H9 (cell line): ENCODE results near the gene UBE2B. TPM values are rescaled to one million over a fixed set of nuclear protein-coding genes. Genes with fewer than 3 reads are reported as not detected.
A peak's percentile ranks its signal among the peaks of the same experiment; 100 is the strongest.
"Not testable (repeated sequence)": the region's sequence is repeated elsewhere in the genome, so short reads cannot be mapped to it uniquely, and the experiment has no call there.

ENCODE experiments used
- DNase-seq: peaks from one replicate; pipeline ENCODE4 v3.0.0-alpha.2; 2017
- H2AFZ ChIP-seq: one replicate; pipeline ENCODE4 v1.6.1; 2013; ENCODE audit warnings: mild to moderate bottlenecking, low read length, control low read depth, moderate library complexity
- H2AK5ac ChIP-seq: 2 replicates; pipeline ENCODE4 v1.6.1; 2013; ENCODE audit warnings: low read length, control low read depth, mixed read lengths; ENCODE audit not compliant: insufficient read length
- H2BK120ac ChIP-seq: one replicate; pipeline ENCODE4 v1.6.1; 2013; ENCODE audit warnings: low read depth, mild to moderate bottlenecking, low read length, control low read depth, inconsistent platforms; ENCODE audit not compliant: poor library complexity, severe bottlenecking
- H2BK12ac ChIP-seq: 2 replicates; pipeline ENCODE4 v1.6.1; 2013; ENCODE audit warnings: low read length, control low read depth, mixed read lengths, low read depth; ENCODE audit not compliant: insufficient read length
- H2BK15ac ChIP-seq: 2 replicates; pipeline ENCODE4 v1.6.1; 2013; ENCODE audit warnings: low read depth, low read length, control low read depth
- H2BK20ac ChIP-seq: one replicate; pipeline ENCODE4 v1.6.1; 2013; ENCODE audit warnings: low read depth, mild to moderate bottlenecking, low read length, control low read depth, inconsistent platforms; ENCODE audit not compliant: poor library complexity, severe bottlenecking
- H2BK5ac ChIP-seq: 2 replicates; pipeline ENCODE4 v1.6.1; 2013; ENCODE audit warnings: low read length, control low read depth, mixed read lengths; ENCODE audit not compliant: insufficient read length
- H3K14ac ChIP-seq: 2 replicates; pipeline ENCODE4 v1.6.1; 2013; ENCODE audit warnings: low read length, control low read depth; ENCODE audit not compliant: insufficient read depth
- H3K18ac ChIP-seq: 2 replicates; pipeline ENCODE4 v1.6.1; 2013; ENCODE audit warnings: low read depth, mild to moderate bottlenecking, mixed read lengths, low read length, control low read depth; ENCODE audit not compliant: insufficient read length
- H3K23ac ChIP-seq: 2 replicates; pipeline ENCODE4 v1.6.1; 2013; ENCODE audit warnings: low read length, control low read depth, mixed read lengths, low read depth; ENCODE audit not compliant: insufficient read length
- H3K23me2 ChIP-seq: 2 replicates; pipeline ENCODE4 v1.6.1; 2013; ENCODE audit warnings: low read depth, mild to moderate bottlenecking, mixed read lengths, low read length, control low read depth; ENCODE audit not compliant: insufficient read length, poor library complexity, severe bottlenecking
- H3K27ac ChIP-seq: 2 replicates; pipeline ENCODE4 v1.5.1; 2013; ENCODE audit warnings: low read length, control low read depth, mixed read lengths, low read depth; ENCODE audit not compliant: insufficient read length
- H3K27me3 ChIP-seq: 2 replicates; pipeline ENCODE4 v1.6.1; 2013; ENCODE audit warnings: low read length, control low read depth, inconsistent platforms; ENCODE audit not compliant: insufficient read depth
- H3K4ac ChIP-seq: 2 replicates; pipeline ENCODE4 v1.6.1; 2013; ENCODE audit warnings: low read depth, mild to moderate bottlenecking, control low read depth, inconsistent platforms, low read length, moderate library complexity
- H3K4me1 ChIP-seq: 2 replicates; pipeline ENCODE4 v1.6.1; 2013; ENCODE audit warnings: low read length, control low read depth, inconsistent platforms; ENCODE audit not compliant: insufficient read depth
- H3K4me2 ChIP-seq: 2 replicates; pipeline ENCODE4 v1.6.1; 2013; ENCODE audit warnings: low read length, control low read depth, mixed read lengths; ENCODE audit not compliant: insufficient read length, insufficient read depth
- H3K56ac ChIP-seq: 2 replicates; pipeline ENCODE4 v1.6.1; 2013; ENCODE audit warnings: low read depth, mild to moderate bottlenecking, mixed read lengths, low read length, control low read depth; ENCODE audit not compliant: insufficient read length
- H3K79me1 ChIP-seq: 2 replicates; pipeline ENCODE4 v1.6.1; 2013; ENCODE audit warnings: low read depth, mild to moderate bottlenecking, moderate library complexity, low read length, control low read depth, inconsistent platforms; ENCODE audit not compliant: insufficient read depth, poor library complexity, severe bottlenecking
- H3K79me2 ChIP-seq: 2 replicates; pipeline ENCODE4 v1.6.1; 2013; ENCODE audit warnings: low read length, control low read depth, inconsistent platforms; ENCODE audit not compliant: insufficient read depth
- H3K9ac ChIP-seq: 2 replicates; pipeline ENCODE4 v1.6.1; 2013; ENCODE audit warnings: low read length, control low read depth, mixed read lengths; ENCODE audit not compliant: insufficient read length; ENCODE audit errors: extremely low read depth
- H3K9me3 ChIP-seq: one replicate; pipeline ENCODE4 v1.6.1; 2013; ENCODE audit warnings: low read depth, low read length, inconsistent platforms; ENCODE audit not compliant: control insufficient read depth
- H3T11ph ChIP-seq: one replicate; pipeline ENCODE4 v1.6.1; 2013; ENCODE audit warnings: mild to moderate bottlenecking, low read length, control low read depth, inconsistent platforms
- H4K20me1 ChIP-seq: one replicate; pipeline ENCODE4 v1.6.1; 2013; ENCODE audit not compliant: control insufficient read depth, insufficient read length, insufficient read depth
- H4K5ac ChIP-seq: 2 replicates; pipeline ENCODE4 v1.6.1; 2013; ENCODE audit warnings: low read depth, mild to moderate bottlenecking, mixed read lengths, low read length, control low read depth; ENCODE audit not compliant: insufficient read length
- H4K8ac ChIP-seq: replicated peaks from 2 replicates; pipeline ENCODE4 v1.6.1; 2013; ENCODE audit warnings: low read length, control low read depth, mixed read lengths, low read depth; ENCODE audit not compliant: insufficient read length
- H4K91ac ChIP-seq: 2 replicates; pipeline ENCODE4 v1.6.1; 2013; ENCODE audit warnings: low read depth, mild to moderate bottlenecking, moderate library complexity, mixed read lengths, low read length, control low read depth; ENCODE audit not compliant: insufficient read length
- H3K27ac Mint-ChIP-seq, 3 experiments: 2 replicates in 2 of 3; 3 replicates in 1 of 3; pipeline ENCODE4 v1.8.0; 2020 to 2021; ENCODE audit warnings: mixed read lengths in 3 of 3, mild to moderate bottlenecking in 1 of 3, moderate library complexity in 1 of 3
- H3K27me3 Mint-ChIP-seq: 2 replicates; pipeline ENCODE4 v1.8.0; 2021; ENCODE audit warnings: low read depth, mild to moderate bottlenecking, moderate library complexity, mixed read lengths
- H3K36me3 Mint-ChIP-seq, 3 experiments: 2 replicates in 2 of 3; 3 replicates in 1 of 3; pipeline ENCODE4 v1.8.0; 2020 to 2021; ENCODE audit warnings: low read depth in 3 of 3, mixed read lengths in 3 of 3; ENCODE audit not compliant: insufficient read depth in 1 of 3
- H3K4me1 Mint-ChIP-seq, 2 experiments: 2 replicates each; pipeline ENCODE4 v1.8.0; 2020; ENCODE audit warnings: mixed read lengths in 2 of 2
- H3K4me3 Mint-ChIP-seq, 2 experiments: 2 replicates in 1 of 2; 3 replicates in 1 of 2; pipeline ENCODE4 v1.8.0; 2020 to 2021; ENCODE audit warnings: mild to moderate bottlenecking in 2 of 2, mixed read lengths in 2 of 2, moderate library complexity in 1 of 2
- H3K9me3 Mint-ChIP-seq, 2 experiments: 2 replicates in 1 of 2; 3 replicates in 1 of 2; pipeline ENCODE4 v1.8.0; 2020; ENCODE audit warnings: mild to moderate bottlenecking in 2 of 2, mixed read lengths in 2 of 2, moderate library complexity in 1 of 2
- WGBS: extraction: QIAGEN DNeasy Blood & Tissue Kit; methylation state at CpG from one replicate; pipeline ENCODE4 v1.1.7; 2013; ENCODE audit warnings: missing lambda C conversion rate, low lambda C conversion rate, mixed read lengths; ENCODE audit not compliant: insufficient read length; ENCODE audit errors: extremely low coverage; 5-methylcytosine and 5-hydroxymethylcytosine counted together
- total RNA-seq: library from RNA; stranded (reverse); gene quantifications from 2 replicates; pipeline ENCODE4 v1.2.1, GENCODE V29; 2021
- TF ChIP-seq, protein P1 (sequence below): fragments of 200-600 bp; sonication (generic); conservative IDR thresholded peaks from 3 replicates; pipeline ENCODE4 v1.8.0; 2021; ENCODE audit warnings: antibody characterized with exemption, mild to moderate bottlenecking

UBE2B gene
- total RNA-seq, 1 experiment from 2014 or later = 50.3 TPM

DNA sequence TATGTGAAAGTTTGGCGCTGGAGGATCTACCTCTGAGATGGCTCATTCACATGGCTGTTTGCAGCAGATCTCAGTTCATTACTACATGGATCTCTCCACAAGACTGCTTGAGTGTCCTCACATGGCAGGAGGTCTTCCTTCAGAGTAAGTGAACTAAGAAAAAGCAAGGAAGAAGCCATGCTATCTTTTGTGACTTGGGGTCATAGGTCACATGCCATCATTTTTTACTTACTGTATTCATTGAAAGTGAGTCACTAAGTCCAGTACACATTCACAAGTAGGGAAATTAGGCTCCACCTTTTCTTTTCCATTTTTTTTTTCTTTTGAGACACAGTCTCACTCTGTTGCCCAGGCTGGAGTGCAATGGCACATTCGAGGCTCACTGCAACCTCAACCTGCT, 49.0 kb downstream of the UBE2B start:
- Histone ChIP-seq H2BK20ac (no peak overlapping the region), H2BK12ac (no peak overlapping the region), H4K20me1 (no peaks in the 10 kb centered on the region), H3K79me2 (no peaks in the 10 kb centered on the region), H2AFZ (no peak overlapping the region), H3T11ph (no peak overlapping the region), H3K23me2 (no peaks in the 10 kb centered on the region), H3K23ac (no peak overlapping the region), H3K4me2 (no peak overlapping the region), H3K79me1 (no peaks in the 10 kb centered on the region), H3K27me3 (no peaks in the 10 kb centered on the region), H3K56ac (no peak overlapping the region), H2AK5ac (no peak overlapping the region), H3K27ac (no peak overlapping the region), H3K9ac (no peak overlapping the region), H3K18ac (no peak overlapping the region), H4K5ac (no peak overlapping the region), H3K14ac (no peak overlapping the region), H4K91ac (no peak overlapping the region), H3K9me3 (no peaks in the 10 kb centered on the region), H2BK15ac (no peak overlapping the region), H3K4ac (no peak overlapping the region), H4K8ac (no peak overlapping the region), H2BK5ac (no peak overlapping the region), H2BK120ac (no peak overlapping the region), H3K4me1 (no peaks in the 10 kb centered on the region)
- peaks cover 2 to 9% of the 10 kb centered on the region in 2 experiments; a peak in 4 of 5 replicates for H3K9me3 Mint-ChIP-seq
- peaks cover 0 to 2% (median 0%) of the 10 kb centered on the region in 3 experiments; a peak in 3 of 7 replicates for H3K36me3 Mint-ChIP-seq
- TF ChIP-seq, protein P1, sequence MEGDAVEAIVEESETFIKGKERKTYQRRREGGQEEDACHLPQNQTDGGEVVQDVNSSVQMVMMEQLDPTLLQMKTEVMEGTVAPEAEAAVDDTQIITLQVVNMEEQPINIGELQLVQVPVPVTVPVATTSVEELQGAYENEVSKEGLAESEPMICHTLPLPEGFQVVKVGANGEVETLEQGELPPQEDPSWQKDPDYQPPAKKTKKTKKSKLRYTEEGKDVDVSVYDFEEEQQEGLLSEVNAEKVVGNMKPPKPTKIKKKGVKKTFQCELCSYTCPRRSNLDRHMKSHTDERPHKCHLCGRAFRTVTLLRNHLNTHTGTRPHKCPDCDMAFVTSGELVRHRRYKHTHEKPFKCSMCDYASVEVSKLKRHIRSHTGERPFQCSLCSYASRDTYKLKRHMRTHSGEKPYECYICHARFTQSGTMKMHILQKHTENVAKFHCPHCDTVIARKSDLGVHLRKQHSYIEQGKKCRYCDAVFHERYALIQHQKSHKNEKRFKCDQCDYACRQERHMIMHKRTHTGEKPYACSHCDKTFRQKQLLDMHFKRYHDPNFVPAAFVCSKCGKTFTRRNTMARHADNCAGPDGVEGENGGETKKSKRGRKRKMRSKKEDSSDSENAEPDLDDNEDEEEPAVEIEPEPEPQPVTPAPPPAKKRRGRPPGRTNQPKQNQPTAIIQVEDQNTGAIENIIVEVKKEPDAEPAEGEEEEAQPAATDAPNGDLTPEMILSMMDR = no peak
- H3K4me1 Mint-ChIP-seq = peaks cover 2 to 5% of the 10 kb centered on the region in 2 experiments; a peak in 2 of 4 replicates
- no peak for DNase-seq
- no peak overlapping the region for H3K27ac Mint-ChIP-seq
- no peaks in the 10 kb centered on the region for H3K27me3 Mint-ChIP-seq
- no peak overlapping the region for H3K4me3 Mint-ChIP-seq
- WGBS = no CpG with 5 or more reads among the region's 2 CpGs

DNA sequence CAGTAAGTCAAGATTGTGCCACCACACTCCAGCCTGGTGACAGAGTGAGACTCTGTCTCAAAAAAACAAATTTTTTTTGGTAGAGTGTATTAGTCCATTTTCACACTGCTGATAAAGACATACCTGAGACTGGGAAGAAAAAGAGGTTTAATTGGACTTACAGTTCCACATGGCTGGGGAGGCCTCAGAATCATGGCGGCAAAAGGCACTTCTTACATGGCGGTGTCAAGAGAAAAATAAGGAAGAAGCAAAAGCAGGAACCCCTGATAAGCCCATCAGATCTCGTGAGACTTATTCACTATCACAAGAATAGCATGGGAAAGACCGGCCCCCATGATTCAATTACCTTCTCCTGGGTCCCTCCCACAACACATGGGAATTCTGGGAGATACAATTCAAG, 49.7 kb downstream of the UBE2B start:
- not testable (repeated sequence) for H3K4me1 Mint-ChIP-seq, H2BK15ac ChIP-seq, DNase-seq, H3K4me2 ChIP-seq, H3K27ac ChIP-seq, H2AK5ac ChIP-seq, H3K56ac ChIP-seq, H2BK20ac ChIP-seq, H3K23me2 ChIP-seq, H3T11ph ChIP-seq, H3K9me3 ChIP-seq, H4K91ac ChIP-seq, H3K27me3 ChIP-seq, H2AFZ ChIP-seq, H3K27me3 Mint-ChIP-seq, H3K79me2 ChIP-seq, H3K79me1 ChIP-seq, H2BK5ac ChIP-seq, H3K4ac ChIP-seq, H3K4me1 ChIP-seq, H4K20me1 ChIP-seq, H2BK120ac ChIP-seq, H3K9ac ChIP-seq, H4K8ac ChIP-seq, H4K5ac ChIP-seq, H2BK12ac ChIP-seq, H3K14ac ChIP-seq, H3K18ac ChIP-seq, H3K23ac ChIP-seq, H3K36me3 Mint-ChIP-seq, H3K4me3 Mint-ChIP-seq, H3K9me3 Mint-ChIP-seq
- H3K27ac Mint-ChIP-seq = peak overlapping the region in 1 of 3 experiments; percentile 3; a peak in 1 of 7 replicates
- WGBS = no CpG with 5 or more reads among the region's 4 CpGs
